LoVo (cell line): ENCODE measurements around the gene SLC35B1.

ENCODE experiments used
- DNase-seq: peaks from one replicate; pipeline ENCODE4 v3.0.0-alpha.2; 2016; ENCODE audit warnings: low spot score

SLC35B1 gene, protein sequence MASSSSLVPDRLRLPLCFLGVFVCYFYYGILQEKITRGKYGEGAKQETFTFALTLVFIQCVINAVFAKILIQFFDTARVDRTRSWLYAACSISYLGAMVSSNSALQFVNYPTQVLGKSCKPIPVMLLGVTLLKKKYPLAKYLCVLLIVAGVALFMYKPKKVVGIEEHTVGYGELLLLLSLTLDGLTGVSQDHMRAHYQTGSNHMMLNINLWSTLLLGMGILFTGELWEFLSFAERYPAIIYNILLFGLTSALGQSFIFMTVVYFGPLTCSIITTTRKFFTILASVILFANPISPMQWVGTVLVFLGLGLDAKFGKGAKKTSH

DNA sequence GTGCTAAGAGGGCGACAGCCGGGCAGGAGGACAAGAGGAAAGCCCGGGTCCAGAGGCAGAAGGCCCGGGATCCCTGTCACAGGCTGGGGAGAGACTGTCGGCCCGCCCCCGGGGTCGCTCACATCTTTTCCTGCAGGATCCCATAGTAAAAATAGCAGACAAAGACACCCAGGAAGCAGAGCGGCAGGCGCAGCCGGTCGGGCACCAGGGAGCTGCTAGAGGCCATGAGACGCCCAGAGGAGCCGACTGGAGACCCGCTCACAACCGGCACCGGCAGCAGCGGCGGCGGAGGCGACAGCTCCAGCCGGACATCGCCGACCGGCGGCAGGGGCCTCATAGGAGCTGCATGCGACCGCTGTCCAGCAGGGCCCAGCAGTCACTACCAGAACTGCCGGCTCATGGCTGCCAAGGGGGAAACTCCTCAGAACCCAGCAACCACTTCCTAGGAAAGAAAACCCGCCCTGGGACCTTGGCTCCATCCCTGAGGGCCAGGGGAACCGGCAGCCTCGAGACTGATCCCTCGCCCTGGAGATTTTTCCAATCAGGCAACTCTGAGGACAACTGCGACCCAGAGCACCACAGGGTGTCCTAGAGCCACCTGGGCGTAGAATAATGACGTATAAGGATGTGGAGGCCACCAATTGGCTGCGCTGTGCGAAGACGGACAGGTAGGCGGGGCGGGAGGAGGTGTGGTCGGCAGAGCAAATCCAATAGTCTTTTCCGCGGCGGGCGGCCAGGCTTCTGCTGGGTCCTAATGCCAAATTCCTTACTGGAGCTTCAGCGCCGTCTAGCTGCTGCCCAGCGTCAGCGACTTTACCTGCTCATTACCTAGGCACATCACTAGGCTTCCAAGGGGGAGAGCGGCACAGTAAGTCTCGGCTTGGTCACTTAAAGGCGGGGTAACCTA, at the start of gene SLC35B1:
Gene SLC35B1, minus strand, starts transcription at position 357 of the 907 bp plus-strand sequence. Its CDS starts 131 bp downstream, at position 226.
- peak; percentile 99 for DNase-seq

DNA sequence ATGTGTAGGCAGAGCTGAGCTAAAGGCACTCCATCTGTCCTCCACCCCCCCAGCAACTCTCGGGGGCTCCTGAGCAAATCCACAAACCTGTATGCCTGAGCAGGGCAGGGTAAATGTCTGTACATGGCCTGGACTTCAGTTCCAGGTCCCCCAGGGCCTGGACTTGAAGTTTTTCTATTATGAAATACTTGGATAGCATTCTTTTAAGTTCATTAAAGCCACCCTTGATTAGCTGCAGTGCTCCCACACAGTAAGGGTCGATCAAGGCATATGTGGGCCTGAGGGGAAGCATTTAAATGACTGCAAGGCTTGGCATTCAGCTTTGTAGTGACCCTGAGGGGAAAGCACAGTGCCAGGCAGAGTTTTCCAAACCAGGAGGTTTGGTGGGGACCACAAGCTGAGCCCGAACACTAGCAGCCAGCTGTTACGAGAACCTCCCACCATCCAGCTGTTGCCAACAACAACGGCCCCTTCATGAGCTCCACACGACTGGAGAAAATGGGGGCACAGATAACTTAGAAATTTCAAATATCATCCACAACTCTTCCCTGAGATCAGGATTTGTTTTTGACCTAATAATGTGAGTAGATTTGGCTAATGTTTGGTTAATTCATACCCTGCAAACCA, 49.5 kb upstream of the SLC35B1 start:
- DNase-seq: no peak

DNA sequence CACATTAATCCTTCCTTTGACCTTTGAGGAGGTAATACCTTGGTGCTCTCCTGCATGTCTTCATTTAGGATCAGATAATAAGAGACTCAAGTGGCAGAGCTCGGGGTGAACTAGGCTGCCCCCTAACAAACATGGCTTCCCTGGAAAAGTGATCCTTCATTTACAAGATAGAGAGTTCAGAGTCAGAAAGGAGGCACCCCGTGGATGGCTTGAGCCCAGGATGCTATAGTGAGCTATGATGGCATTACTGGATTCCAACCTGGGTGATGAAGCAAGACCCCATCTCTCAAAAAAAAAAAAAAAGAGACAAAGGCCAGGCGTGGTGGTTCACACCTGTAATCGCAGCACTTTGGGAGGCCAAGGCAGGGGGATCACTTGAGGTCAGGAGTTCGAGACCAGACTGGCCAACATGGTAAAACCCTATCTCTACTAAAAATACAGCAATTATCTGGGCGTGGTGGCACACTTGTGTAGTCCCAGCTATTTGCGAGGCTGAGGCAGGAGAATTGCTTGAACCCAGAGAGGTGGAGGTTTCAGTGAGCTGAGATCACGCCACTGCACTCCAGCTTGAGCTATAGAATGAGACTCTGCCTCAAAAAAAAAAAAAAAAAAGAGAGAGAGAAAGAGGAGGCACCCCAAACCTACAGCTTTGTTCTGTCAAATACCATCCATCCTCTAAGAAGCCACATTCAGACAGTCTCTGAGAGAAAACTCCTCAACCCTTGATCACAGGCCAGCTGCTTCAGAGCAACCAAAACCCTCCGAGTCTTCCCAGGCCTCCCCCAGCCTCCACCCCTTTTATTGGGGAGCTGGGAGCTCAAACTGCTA, 48.8 kb upstream of the SLC35B1 start:
- no peak for DNase-seq

DNA sequence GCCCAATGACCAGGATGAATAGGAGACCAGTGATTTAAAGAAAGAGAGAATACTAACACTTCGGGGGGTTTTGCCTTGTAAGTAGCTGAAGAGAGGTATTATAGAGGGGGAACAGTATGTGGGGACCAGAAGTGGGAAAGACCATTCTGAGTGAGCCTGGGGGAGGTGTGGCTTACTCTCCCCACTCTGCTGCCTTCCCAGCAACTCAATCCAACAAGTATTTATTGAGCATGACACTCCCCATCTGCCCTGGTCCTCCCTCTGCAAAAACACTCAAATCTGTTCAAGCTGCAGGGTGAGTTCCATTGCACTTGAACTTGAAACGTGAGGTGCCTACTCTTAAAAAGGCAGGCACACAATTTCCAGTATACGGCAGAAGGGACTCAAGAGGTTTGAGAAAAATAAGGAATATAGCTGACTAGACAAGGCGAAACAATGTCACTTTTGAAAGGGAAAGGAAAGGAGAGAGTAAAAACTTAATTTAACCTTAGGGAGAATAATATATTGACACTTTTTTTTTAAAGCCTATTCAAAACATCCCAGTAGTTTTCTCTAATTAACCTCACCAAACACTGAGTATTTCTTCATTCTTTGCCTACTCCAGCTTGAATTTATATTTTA, 48.0 kb upstream of the SLC35B1 start:
- no peak for DNase-seq

DNA sequence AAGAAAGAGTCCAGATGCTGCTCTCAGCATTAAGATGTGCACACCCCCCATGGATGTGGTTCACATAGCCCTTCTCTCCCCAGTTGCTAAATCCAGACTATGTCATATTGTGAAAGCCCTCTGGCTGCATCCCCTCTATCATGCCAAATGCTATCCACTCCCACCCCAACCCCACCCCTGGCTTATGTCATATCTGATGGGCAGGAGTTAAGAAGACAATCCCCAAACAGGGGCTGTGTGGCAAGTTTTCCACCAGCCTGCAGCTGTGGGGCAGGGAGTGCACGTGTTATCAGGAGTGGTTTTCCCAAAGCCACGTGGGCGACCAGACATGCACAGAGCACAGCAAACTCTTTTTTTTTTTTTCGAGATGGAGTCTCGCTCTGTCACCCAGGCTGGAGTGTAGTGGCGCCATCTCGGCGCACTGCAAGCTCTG, 46.2 kb upstream of the SLC35B1 start:
- DNase-seq: no peak

DNA sequence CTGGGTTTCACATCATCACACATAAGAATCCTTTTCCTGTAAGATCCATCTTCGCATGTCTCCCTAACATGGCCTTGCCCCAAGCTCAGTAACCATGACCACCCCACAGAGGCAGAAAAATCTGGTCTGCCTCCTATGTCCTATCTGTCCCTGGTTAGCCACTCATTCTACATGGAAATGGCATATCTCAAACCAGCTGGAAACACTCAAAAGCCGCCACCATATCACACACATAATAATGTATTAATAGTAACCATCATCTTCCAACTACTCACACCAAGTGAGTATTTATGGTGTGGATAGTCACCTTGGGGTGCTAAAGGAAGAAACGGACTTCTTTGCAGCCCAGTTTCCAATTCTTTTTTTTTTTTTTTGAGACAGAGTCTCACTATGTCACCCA, 44.7 kb upstream of the SLC35B1 start:
- no peak for DNase-seq

DNA sequence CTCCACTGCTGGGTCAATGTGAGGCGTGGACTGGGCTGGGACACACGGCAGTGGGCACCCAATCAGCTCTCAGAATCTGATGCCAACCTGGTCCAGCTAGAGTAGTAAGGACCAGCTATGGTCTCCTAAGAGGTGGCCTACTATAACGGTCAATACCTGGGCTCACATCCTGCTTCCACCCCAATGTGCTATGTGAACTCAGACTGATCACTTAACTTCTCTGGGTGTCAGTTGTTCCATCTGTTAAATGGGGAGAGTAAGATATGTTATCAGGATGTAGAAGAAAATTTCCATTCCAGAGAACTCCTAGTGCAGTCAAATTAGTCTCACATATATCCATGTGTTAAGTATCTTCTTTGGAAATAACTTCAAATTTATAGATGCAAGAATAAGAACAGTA, 42.0 kb upstream of the SLC35B1 start:
- DNase-seq: no peak

DNA sequence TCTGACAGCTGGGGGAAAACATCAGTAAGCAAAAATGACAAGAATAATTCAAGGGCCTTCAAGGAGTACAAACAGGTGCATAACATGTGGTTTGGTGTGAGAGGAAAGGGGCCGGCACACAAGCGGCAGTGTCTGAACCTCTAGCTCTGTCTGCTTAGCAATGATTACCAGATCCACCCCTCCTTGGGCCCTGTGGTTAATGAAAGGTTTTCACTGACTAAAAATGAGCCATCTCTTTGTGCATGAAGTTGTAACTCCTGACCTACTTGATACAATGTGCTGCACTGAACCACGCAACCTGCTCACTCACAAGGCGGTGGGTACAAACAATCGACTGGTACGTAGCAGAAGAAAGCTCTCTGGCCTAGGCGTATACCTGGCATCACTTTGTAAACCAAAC, 41.0 kb upstream of the SLC35B1 start:
- DNase-seq: no peak

DNA sequence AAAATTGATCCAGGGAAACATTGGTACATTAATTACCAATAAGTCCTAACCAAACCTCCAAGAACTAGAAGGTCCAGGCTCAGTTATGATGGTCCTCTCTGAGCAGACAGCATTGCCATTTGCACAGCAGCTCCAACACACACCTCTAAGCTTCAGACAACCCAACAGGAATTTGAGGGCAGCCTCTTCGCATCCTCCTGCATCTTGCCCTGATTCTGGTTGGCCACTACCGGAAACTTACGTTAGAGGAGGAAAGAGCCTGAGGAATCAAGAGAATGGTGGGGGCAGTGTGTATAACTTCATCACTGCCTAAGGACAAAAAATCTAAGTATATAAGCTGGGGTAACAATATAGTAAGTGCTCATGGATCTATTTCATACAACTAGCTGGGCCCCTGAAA, 40.5 kb upstream of the SLC35B1 start:
- no peak for DNase-seq

DNA sequence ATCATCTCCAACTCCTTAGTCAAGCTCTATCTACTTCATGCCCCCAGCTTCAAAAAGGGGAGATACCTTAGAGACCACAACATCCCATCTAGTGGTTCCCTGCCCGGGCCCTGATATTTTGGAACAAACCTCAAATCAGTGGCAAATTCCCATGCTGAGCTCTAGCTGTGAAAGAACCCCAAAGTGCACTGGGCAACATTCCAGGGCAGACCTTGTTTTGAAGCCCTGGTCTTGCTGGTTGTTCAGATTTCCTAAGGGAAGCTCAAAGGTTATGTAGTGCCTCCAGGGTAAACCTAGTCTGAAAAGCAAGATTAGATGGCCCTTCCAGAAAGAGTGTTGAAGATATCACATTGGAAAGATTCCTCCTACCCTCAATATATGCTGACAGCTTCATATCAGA, 39.9 kb upstream of the SLC35B1 start:
- no peak for DNase-seq

DNA sequence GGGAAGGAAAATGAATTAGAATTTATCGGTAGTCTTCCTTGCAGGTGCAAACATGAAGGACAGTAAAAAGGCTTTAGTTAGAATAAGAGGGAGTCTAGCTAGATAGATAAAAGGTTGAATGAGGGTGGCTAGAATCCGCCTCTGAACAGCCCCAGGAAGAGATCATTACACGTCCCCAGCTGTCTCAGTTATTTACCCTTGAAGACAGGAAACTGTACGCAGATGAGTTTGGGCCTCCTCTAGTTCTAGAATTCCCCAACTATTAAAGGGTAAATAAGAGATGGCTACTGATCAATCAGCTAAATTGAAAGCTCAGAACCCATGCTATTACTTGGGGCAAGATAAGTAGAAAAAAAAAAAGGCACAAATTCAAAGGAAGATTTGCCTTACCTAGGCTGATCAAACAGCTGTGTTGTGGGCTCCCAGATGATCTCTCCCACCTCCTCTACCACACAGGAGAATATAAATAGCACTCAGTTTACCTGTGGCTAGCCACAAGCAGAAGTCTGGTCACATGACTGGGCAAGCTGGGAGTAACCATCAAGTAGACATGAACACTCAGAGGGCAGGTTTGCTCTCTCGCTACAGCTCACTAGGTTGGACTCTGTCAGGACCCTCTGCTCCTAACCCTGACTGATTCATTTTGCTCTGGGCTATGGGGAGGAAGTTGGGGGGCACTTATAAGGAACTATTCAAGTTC, 39.2 kb upstream of the SLC35B1 start:
- DNase-seq: no peak

DNA sequence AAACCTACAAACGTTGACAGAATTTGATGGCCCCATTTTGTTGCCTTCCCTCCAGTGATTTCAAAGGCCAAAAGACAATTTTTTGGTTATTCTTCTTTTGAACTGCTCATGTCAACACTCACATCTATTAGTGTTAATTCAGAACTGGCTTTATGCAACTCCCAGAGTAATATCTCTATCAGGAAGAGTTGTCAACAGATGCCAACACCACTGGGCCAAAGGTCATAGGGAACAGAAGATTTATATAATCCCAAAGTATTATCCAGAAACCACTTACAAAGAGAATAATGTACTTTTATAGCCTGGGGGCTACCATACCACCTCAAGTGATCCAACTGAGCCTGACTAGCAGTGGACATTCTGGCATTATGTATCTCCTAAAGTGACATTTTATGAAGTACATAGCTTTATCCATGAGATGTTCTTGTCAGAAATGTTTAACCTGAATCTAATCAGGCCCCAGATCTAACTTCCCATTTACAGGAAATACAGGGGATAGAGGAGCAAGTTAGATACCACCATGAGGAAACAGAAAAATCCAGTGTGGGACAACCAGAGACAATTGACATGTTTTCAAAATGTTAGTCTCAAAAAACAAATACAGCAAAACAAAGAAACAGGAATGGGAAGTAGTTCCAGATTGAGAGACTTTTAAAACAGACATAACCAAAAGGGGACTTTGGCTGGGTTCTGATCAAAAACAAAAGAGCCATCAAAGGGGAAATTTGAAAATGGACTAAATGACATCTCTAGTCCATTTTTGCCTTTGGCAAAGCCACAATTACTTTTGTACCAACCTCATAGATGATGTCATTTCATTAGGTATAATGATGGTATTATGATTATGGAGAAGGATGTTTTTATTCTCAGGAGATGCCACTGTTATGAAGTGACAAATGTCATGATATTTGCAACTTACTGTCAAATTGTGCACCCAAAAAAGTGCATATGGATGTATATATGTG, 37.7 kb upstream of the SLC35B1 start:
- no peak for DNase-seq

DNA sequence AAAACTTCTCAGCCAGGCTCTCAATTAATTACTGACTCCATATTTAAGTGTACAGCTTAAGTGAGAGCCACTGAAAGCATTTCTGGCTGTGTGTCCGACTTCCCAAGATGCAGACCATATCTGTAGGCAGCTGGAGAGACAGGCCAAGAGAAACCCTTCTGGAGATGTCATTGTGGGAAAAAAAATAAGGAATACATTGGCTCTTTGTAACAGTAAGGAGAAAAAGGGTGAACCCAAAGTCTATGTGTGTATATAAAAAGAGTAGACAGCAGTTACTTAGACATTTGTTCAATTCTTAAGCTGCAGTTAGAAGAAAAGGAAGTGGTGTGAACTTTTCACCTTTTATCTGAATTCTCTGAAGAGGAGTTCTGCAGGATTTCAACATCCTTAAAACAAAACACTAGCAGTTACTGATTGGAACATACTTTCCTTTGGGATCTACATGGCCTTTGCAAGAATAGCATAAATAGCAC, 34.4 kb upstream of the SLC35B1 start:
- DNase-seq: no peak

DNA sequence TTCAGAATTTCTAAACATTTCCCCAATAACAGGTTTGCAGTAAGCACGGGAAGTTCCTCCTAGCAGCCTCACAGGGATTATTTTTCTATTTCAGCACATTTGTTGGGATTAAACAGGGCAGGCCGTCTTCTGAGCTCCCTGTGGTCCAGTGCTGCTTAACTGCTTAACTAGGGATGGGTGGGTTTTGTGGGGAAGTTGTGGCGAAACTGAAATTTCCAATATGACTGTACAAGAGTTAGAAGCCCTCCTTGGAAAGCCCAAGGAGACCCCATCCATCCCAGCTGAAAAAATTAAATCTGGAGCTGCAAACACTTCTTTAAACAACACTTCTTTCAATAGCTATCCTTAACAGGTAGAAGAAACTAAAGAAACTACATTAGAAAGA, 33.9 kb upstream of the SLC35B1 start:
- DNase-seq: no peak

DNA sequence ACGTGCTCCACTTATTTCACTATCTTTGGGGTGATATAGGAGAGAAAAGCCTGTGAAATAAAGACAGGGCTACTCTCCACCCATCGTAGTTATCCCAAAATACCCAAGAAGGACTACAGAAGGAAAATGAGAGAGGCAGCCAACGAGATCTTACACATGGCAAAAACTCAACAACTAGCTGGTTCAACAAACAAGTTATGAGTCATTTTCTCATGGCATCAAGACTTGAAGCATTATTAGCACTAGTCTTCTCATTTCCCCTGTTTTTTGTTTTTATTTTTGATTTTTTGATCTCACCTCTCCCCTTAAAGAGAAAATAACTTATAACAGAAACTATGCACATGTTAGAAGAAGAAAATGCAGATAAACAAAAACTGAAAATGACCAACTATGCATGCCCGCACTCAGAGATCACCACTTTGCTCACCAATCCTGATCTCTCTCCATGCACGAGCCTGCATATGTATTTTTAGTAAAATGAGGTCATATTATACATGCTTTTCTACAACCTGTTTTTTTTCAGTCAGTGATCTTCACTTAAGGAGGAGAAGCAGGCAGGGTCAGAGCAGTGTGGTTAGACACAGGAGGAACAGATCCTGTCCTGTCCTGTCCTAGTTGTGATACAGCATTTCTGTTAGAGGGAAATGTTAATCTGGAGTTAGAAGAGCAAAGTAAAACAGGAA, 33.4 kb upstream of the SLC35B1 start:
- DNase-seq: no peak

DNA sequence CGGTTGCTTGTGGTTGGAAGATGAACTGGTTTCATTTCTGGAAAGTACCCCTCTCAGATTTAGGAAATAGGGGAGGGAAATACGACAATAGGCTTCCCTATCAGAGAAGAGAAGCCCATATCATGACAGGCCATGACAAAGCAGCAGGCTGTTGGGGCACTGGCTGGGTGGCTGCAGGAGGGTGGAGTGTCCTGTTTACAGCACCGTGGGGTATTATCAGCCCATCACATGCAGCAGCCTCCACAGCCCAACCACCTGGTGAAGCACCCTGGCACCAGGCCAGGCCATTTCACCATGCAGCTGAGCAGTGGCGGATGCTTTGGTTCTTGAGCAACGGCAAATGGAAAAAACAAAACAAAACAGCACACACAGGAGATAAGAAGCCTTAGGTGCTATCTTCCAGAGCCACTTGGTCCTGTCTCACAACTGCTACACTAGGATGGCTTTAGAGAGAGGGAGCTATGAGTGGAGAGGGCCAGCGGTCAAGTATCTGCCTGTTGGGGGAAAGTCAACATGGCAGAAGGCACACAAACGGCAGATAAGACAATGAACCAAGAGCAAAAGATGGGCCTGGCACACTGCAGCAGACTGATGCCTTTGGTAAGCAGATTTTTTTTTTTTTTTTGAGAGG, 32.0 kb upstream of the SLC35B1 start:
- no peak for DNase-seq

DNA sequence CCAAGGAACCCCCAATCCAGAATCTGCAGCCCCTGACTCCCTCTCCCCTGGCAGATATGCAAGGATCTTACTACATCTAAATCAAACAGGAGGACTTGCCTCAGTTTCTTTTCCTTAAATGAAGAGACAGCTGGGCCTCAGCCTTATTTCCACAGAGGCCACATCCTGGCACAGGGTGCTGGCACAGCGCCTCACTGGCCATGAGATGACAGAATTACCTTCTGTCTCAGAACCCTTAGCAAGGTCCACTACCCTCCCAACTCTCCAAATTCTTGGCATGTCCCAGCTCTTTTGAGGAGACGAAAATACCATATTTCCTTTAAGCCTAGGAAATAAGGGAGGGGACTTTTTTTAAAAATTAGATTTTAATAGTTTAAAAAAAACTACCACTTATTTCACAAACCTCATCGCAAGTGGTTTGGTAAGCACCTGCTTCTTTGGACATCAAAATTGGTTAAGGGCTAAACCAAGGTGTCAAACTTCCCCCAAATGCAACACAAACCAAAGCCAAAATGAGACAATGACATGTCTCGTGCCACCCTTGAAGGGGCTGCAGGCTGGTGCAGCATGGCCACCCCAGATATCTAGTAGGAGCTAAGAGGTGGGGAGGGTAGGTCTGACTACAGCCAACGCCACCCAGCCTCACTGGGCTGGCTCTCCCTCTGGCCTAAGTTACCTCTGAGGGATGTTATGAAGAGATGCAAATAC, 30.8 kb upstream of the SLC35B1 start:
- DNase-seq: no peak
